IMR-90 (cell line): ENCODE data around the gene LYPD4. TPM values are rescaled to one million over a fixed set of nuclear protein-coding genes. Genes with fewer than 3 reads are reported as not detected.

ENCODE experiments used
- ATAC-seq: fragments of 200-7000 bp; cut with Tn5 transposase; 2 replicates; pipeline ENCODE4 v1.9.1; 2020; ENCODE audit warnings: low read depth, mild to moderate bottlenecking, moderate library complexity
- BruUV-seq: library from RNA; stranded (reverse); fragments of 400-500 nt; replicated peaks from 2 replicates; lab custom pipeline; 2021; lab: Mats Ljungman, UMichigan
- CTCF ChIA-PET: fragments of 300-600 bp; formaldehyde crosslinking; extraction: SDS; loops from one replicate; lab custom pipeline; 2021; ENCODE audit warnings: antibody characterized with exemption; lab: Yijun Ruan, JAX
- POLR2A ChIA-PET: fragments of 300-600 bp; sonication (Branson Sonifier 250); formaldehyde crosslinking; loops from one replicate; lab custom pipeline; 2022; ENCODE audit warnings: antibody characterized with exemption; ENCODE audit not compliant: unreplicated experiment; lab: Charles Lee
- DNase-seq: peaks from one replicate; pipeline ENCODE4 v3.0.0; 2013
- H2AFZ ChIP-seq: replicated peaks from 2 replicates; pipeline ENCODE3; 2013; ENCODE audit warnings: low read length, mild to moderate bottlenecking; ENCODE audit not compliant: poor library complexity
- H2AK5ac ChIP-seq: 2 replicates; pipeline ENCODE4 v1.6.1; 2013; ENCODE audit warnings: low read depth, low read length, inconsistent platforms
- H2AK9ac ChIP-seq: replicated peaks from 2 replicates; pipeline ENCODE3; 2013; ENCODE audit warnings: mild to moderate bottlenecking, low read depth, low read length, moderate library complexity; ENCODE audit not compliant: poor library complexity
- H2BK120ac ChIP-seq: 2 replicates; pipeline ENCODE4 v1.6.1; 2013; ENCODE audit warnings: low read depth, low read length, inconsistent platforms
- H2BK15ac ChIP-seq: 3 replicates; pipeline ENCODE4 v1.6.1; 2013; ENCODE audit warnings: low read depth, low read length, inconsistent platforms
- H2BK20ac ChIP-seq: 2 replicates; pipeline ENCODE4 v1.6.1; 2013; ENCODE audit warnings: low read depth, mild to moderate bottlenecking, inconsistent platforms, low read length, moderate library complexity
- H2BK5ac ChIP-seq: 2 replicates; pipeline ENCODE4 v1.6.1; 2013; ENCODE audit warnings: mild to moderate bottlenecking, low read depth, low read length, inconsistent platforms; ENCODE audit not compliant: poor library complexity, severe bottlenecking
- H3K14ac ChIP-seq: replicated peaks from 2 replicates; pipeline ENCODE4 v1.6.1; 2013; ENCODE audit warnings: low read depth, low read length, inconsistent platforms
- H3K18ac ChIP-seq: 2 replicates; pipeline ENCODE4 v1.6.1; 2013; ENCODE audit warnings: low read depth, low read length, control low read depth
- H3K23ac ChIP-seq: 2 replicates; pipeline ENCODE4 v1.6.1; 2013; ENCODE audit warnings: low read depth, low read length, inconsistent platforms
- H3K27ac ChIP-seq: 2 replicates; pipeline ENCODE4 v1.5.1; 2013; ENCODE audit warnings: mild to moderate bottlenecking, control low read depth, low read length; ENCODE audit not compliant: insufficient read depth
- H3K27me3 ChIP-seq: 2 replicates; pipeline ENCODE4 v1.6.1; 2013; ENCODE audit warnings: low read length; ENCODE audit not compliant: control insufficient read depth, insufficient read depth
- H3K36me3 ChIP-seq: 2 replicates; pipeline ENCODE4 v1.6.1; 2013; ENCODE audit warnings: low read length, mixed read lengths; ENCODE audit not compliant: control insufficient read depth, insufficient read depth
- H3K4ac ChIP-seq: 2 replicates; pipeline ENCODE4 v1.6.1; 2013; ENCODE audit warnings: low read depth, low read length, inconsistent platforms
- H3K4me1 ChIP-seq: 2 replicates; pipeline ENCODE4 v1.6.1; 2013; ENCODE audit warnings: low read length, mixed read lengths; ENCODE audit not compliant: control insufficient read depth, insufficient read depth
- H3K4me2 ChIP-seq: 2 replicates; pipeline ENCODE4 v1.6.1; 2013; ENCODE audit warnings: low read depth, mild to moderate bottlenecking, control low read depth, low read length, moderate library complexity
- H3K4me3 ChIP-seq: 2 replicates; pipeline ENCODE4 v1.5.1; 2013; ENCODE audit warnings: low read depth, mild to moderate bottlenecking, control low read depth, low read length, moderate library complexity; ENCODE audit not compliant: insufficient read depth
- H3K56ac ChIP-seq: 2 replicates; pipeline ENCODE4 v1.6.1; 2013; ENCODE audit warnings: low read length, inconsistent platforms; ENCODE audit not compliant: insufficient read depth; ENCODE audit errors: extremely low read depth
- H3K79me1 ChIP-seq, 2 experiments: 2 replicates each; pipeline ENCODE4 v1.6.1; 2013; ENCODE audit warnings: low read length in 2 of 2, inconsistent platforms in 1 of 2, low read depth in 1 of 2
- H3K9ac ChIP-seq: 2 replicates; pipeline ENCODE4 v1.6.1; 2013; ENCODE audit warnings: low read depth, low read length, control low read depth
- H3K9me1 ChIP-seq: 2 replicates; pipeline ENCODE4 v1.6.1; 2013; ENCODE audit warnings: low read length, inconsistent platforms; ENCODE audit not compliant: insufficient read depth
- H3K9me3 ChIP-seq: 2 replicates; pipeline ENCODE4 v1.6.1; 2013; ENCODE audit warnings: low read length; ENCODE audit not compliant: control insufficient read depth, insufficient read depth
- H4K20me1 ChIP-seq: 2 replicates; pipeline ENCODE4 v1.6.1; 2013; ENCODE audit warnings: low read length, inconsistent platforms; ENCODE audit not compliant: insufficient read depth
- H4K5ac ChIP-seq: 2 replicates; pipeline ENCODE4 v1.6.1; 2013; ENCODE audit warnings: mild to moderate bottlenecking, low read depth, low read length, control low read depth
- H4K8ac ChIP-seq, 2 experiments: 2 replicates each; pipeline ENCODE4 v1.6.1; 2013; ENCODE audit warnings: low read depth in 2 of 2, low read length in 2 of 2, control low read depth in 1 of 2, inconsistent platforms in 1 of 2
- H4K91ac ChIP-seq: 2 replicates; pipeline ENCODE4 v1.6.1; 2013; ENCODE audit warnings: low read depth, low read length, inconsistent platforms; ENCODE audit not compliant: insufficient read depth
- BHLHE40 ChIP-seq: fragments of 150-350 bp; IDR thresholded peaks from 2 replicates; pipeline ENCODE4 v1.6.1; 2016; ENCODE audit warnings: mild to moderate bottlenecking, low read depth, low read length
- MXI1 ChIP-seq: IDR thresholded peaks from 2 replicates; pipeline ENCODE4 v1.6.1; 2012; ENCODE audit warnings: low read depth, mild to moderate bottlenecking, low read length, moderate library complexity, borderline replicate concordance
- RAD21 ChIP-seq: IDR thresholded peaks from 2 replicates; pipeline ENCODE4 v1.6.1; 2012; ENCODE audit warnings: low read length, improper control_type of control experiment
- WGBS, 2 experiments: methylation state at CpG; one replicate each; pipeline versions ENCODE4 v1.1.5 to v1.1.7; 2013; ENCODE audit warnings: missing lambda C conversion rate in 2 of 2; ENCODE audit not compliant: insufficient read length in 1 of 2; ENCODE audit errors: extremely low coverage in 2 of 2; 5-methylcytosine and 5-hydroxymethylcytosine counted together
- dilution Hi-C: fragments of 300-500 bp; cut with HindIII; formaldehyde crosslinking; loops from one replicate; pipeline ENCODE4 v1.14.3; 2018; ENCODE audit warnings: low sequenced_read_pairs; ENCODE audit not compliant: unreplicated experiment
- in situ Hi-C: fragments of 300-500 bp; cut with MboI; formaldehyde crosslinking; loops from 3 replicates; pipeline ENCODE4 v1.14.3; 2019; ENCODE audit warnings: low sequenced_read_pairs, inconsistent platforms, mixed read lengths
- intact Hi-C: fragments of 100-400 bp; cut with micrococcal nuclease; formaldehyde crosslinking; loops from 2 replicates; pipeline ENCODE4 v1.10.0; 2022
- polyA plus RNA-seq, 3 experiments: library from polyadenylated mRNA; depleted of rRNA; stranded (reverse); fragments of >200 nt; gene quantifications; 2 replicates each; pipeline ENCODE4 v1.2.3, GENCODE V29; 2012; ENCODE audit warnings: low replicate concordance in 1 of 3
- total RNA-seq: library from RNA; depleted of rRNA; stranded (reverse); fragments of >200 nt; gene quantifications from 2 replicates; pipeline ENCODE4 v1.2.3, GENCODE V29; 2012

LYPD4 gene
- total and polyA plus RNA-seq, 2 of the 4 experiments (the other 2 are of a cell fraction), result not detected

DNA sequence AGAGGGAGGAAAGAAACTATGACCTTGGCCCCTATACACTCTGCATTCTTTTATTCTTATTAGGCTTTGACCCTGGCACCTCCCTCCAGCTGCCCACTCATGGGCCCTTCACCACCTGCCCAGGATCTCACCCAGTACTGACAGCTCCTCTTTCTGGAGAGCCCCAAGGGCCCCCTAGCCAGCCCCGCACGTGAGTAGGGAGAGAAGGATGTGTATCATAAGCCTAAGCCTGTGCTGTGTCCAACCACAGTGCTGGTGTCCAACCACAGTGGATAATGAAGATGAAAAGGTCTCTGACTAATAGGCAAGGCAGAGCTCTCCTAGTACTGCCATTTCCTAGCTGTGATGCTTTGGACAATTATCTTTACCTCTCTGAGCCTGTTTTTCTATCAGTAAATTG, 4.6 kb upstream of the LYPD4 start:
- Histone ChIP-seq H3K9me1 (no peaks in the 10 kb centered on the region), H2AK9ac (no peak overlapping the region), H3K27me3 (peaks cover 40% of the 10 kb centered on the region), H4K5ac (no peak overlapping the region), H2BK20ac (no peak overlapping the region), H3K9ac (no peak overlapping the region), H4K91ac (no peak overlapping the region), H4K20me1 (no peaks in the 10 kb centered on the region), H3K27ac (no peak overlapping the region), H3K36me3 (no peaks in the 10 kb centered on the region), H3K4me2 (no peak overlapping the region), H3K4ac (no peak overlapping the region), H4K8ac (no peak overlapping the region), H2BK120ac (no peak overlapping the region), H2BK5ac (no peak overlapping the region), H3K9me3 (no peaks in the 10 kb centered on the region), H3K56ac (no peak overlapping the region), H2AFZ (no peak overlapping the region), H3K23ac (no peak overlapping the region), H3K14ac (no peak overlapping the region), H2BK15ac (no peak overlapping the region), H3K4me3 (no peak overlapping the region), H3K18ac (no peak overlapping the region), H3K4me1 (no peaks in the 10 kb centered on the region), H3K79me1 (no peaks in the 10 kb centered on the region), H2AK5ac (no peak overlapping the region)
- TF ChIP-seq MXI1 (no peak), RAD21 (no peak), BHLHE40 (peak; percentile 60)
- no TSS peak for BruUV-seq
- ChIA-PET POLR2A (no interaction called here), CTCF (no interaction called here)
- no peak for ATAC-seq
- dilution Hi-C loops (no loop called here), intact Hi-C loops (no loop called here), in situ Hi-C loops (no loop called here)
- WGBS, 2 experiments, result no CpG with 5 or more reads among the region's 2 CpGs
- no peak for DNase-seq
